Measurements from ENCODE around the gene UNK. TPM values are rescaled to one million over a fixed set of nuclear protein-coding genes. Genes with fewer than 3 reads are reported as not detected.

The UNK gene
- polyA plus RNA-seq, 2 of the 4 experiments (the other 2 are of a cell fraction), result 27.0 to 34.5 TPM

DNA sequence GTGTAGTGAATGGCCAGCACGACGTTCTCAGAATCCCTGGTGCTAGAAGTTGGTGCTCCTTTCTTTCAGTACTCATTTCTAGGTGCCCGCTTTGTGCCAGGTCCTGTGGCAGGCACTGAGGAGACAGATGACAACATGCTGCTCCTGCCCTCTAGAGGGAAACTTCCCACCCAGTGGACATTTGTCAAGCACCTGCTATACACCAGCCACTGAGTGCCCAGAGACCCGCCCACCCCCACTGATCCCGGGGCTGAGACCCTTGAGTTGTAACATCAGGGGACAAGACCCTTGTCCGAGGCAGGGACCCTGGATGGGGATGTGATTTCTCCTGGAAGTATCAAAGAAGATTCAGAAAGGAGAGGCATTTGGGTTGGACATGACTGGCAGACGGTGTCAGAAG lies 34.5 kb downstream of the UNK start:
- POLR2A ChIA-PET, result no interaction called here

DNA sequence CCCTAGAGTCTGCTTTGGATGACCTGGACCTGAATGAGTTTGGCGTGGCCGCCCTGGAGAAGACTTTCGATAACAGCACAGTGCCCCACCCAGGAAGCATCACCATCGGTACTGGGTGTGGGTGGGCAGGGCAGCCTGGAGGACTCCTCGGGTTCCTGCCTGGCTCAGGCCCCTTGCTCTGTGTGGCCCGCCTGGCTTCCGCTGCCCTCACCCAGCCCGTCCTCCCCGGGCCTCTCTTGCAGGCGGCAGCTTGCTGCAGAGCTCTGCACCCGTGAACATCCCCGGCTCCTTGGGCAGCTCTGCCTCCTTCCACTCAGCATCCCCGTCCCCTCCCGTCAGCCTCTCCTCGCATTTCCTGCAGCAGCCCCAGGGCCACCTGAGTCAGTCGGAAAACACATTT lies 35.1 kb downstream of the UNK start:
- WGBS (ENCODE audit: missing lambda C conversion rate), result 89% methylated on average over 16 of the region's 16 CpGs
- TF ChIP-seq CEBPB (IDR thresholded peaks at IDR 0.05), result no peak
- TF ChIP-seq FOSB (CRISPR knock-in tag; IDR thresholded peaks at IDR 0.05), result no peak
- no peak for TF ChIP-seq KDM1A (IDR thresholded peaks at IDR 0.05; ENCODE audit: low read depth)
- no peak for TF ChIP-seq ZFP36 (IDR thresholded peaks at IDR 0.05; ENCODE audit: borderline replicate concordance, partially characterized antibody)
- no peak; a peak in 1 of 5 replicates for TF ChIP-seq JUN (IDR thresholded peaks at IDR 0.05)
- TF ChIP-seq EP300 (IDR thresholded peaks at IDR 0.05), result no peak
- no peak for TF ChIP-seq POLR2AphosphoS2 (conservative IDR thresholded peaks at IDR 0.05; ENCODE audit: low read length)
- TF ChIP-seq SREBF2 (IDR thresholded peaks at IDR 0.05), result no peak
- TF ChIP-seq ZC3H11A (IDR thresholded peaks at IDR 0.05), result no peak
- TF ChIP-seq, protein P1, sequence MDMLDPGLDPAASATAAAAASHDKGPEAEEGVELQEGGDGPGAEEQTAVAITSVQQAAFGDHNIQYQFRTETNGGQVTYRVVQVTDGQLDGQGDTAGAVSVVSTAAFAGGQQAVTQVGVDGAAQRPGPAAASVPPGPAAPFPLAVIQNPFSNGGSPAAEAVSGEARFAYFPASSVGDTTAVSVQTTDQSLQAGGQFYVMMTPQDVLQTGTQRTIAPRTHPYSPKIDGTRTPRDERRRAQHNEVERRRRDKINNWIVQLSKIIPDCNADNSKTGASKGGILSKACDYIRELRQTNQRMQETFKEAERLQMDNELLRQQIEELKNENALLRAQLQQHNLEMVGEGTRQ (IDR thresholded peaks at IDR 0.05), result no peak
- TF ChIP-seq ESRRA (IDR thresholded peaks at IDR 0.05; ENCODE audit: borderline replicate concordance, low read length), result no peak
- TF ChIP-seq FOXS1 (CRISPR knock-in tag; IDR thresholded peaks at IDR 0.05), result no peak
- TF ChIP-seq RFX5 (IDR thresholded peaks at IDR 0.05), result no peak
- TF ChIP-seq HOXB13 (CRISPR knock-in tag; IDR thresholded peaks at IDR 0.05; ENCODE audit: low read depth), result no peak
- TF ChIP-seq CHD2 (IDR thresholded peaks at IDR 0.05; ENCODE audit: low read length, partially characterized antibody), result no peak
- TF ChIP-seq EHF (CRISPR knock-in tag; IDR thresholded peaks at IDR 0.05), result no peak
- no peak for TF ChIP-seq ZNF302 (CRISPR knock-in tag; IDR thresholded peaks at IDR 0.05)
- ChIA-PET POLR2A (no interaction called here), CTCF (interaction anchor here (1.5 to 29.7 kb wide), 4 partner anchors 14 to 58 kb away, joined by 3 to 691 read pairs (median 8); partner anchors contain the start of genes TRIM47, UNC13D and WBP2)
- H3K9me3 ChIP-seq, result no peaks in the 10 kb centered on the region
- H3K4me3 ChIP-seq, result no peak overlapping the region
- DNase-seq (ENCODE audit: low read depth in 1 of 2, low spot score in 1 of 2) (no peak), FAIRE-seq (no peak), ATAC-seq (no peak)
- H3K4me2 ChIP-seq, result no peak overlapping the region
- H3K4me1 ChIP-seq, result peaks cover 9% of the 10 kb centered on the region
- H3K27ac ChIP-seq, result no peak overlapping the region

More for the DNA sequence above, 34.5 kb downstream of the UNK start:
- WGBS (ENCODE audit: missing lambda C conversion rate), result 80% methylated on average over 6 of the region's 7 CpGs
- FAIRE-seq, result no peak
- TF ChIP-seq JUN (IDR thresholded peaks at IDR 0.05) (no peak), HDAC2 (IDR thresholded peaks at IDR 0.05) (no peak), TP53 (CRISPR knock-in tag; IDR thresholded peaks at IDR 0.05) (no peak), TFCP2L1 (CRISPR knock-in tag; IDR thresholded peaks at IDR 0.05) (no peak), RNF2 (IDR thresholded peaks at IDR 0.05; ENCODE audit: borderline replicate concordance, low read depth) (no peak), NR3C1 (IDR thresholded peaks at IDR 0.05) (no peak), PHF8 (IDR thresholded peaks at IDR 0.05; ENCODE audit: borderline replicate concordance, low read depth) (no peak), BHLHE40 (IDR thresholded peaks at IDR 0.05; ENCODE audit: low read depth, low read length) (no peak), RCOR1 (IDR thresholded peaks at IDR 0.05; ENCODE audit: low read depth, low read length) (no peak), ZSCAN20 (CRISPR knock-in tag; IDR thresholded peaks at IDR 0.05) (no peak)
- TF ChIP-seq, protein P1 (IDR thresholded peaks at IDR 0.05), result no peak
- TF ChIP-seq, protein P2, sequence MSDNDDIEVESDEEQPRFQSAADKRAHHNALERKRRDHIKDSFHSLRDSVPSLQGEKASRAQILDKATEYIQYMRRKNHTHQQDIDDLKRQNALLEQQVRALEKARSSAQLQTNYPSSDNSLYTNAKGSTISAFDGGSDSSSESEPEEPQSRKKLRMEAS (IDR thresholded peaks at IDR 0.05), result no peak
- TF ChIP-seq, protein P3, sequence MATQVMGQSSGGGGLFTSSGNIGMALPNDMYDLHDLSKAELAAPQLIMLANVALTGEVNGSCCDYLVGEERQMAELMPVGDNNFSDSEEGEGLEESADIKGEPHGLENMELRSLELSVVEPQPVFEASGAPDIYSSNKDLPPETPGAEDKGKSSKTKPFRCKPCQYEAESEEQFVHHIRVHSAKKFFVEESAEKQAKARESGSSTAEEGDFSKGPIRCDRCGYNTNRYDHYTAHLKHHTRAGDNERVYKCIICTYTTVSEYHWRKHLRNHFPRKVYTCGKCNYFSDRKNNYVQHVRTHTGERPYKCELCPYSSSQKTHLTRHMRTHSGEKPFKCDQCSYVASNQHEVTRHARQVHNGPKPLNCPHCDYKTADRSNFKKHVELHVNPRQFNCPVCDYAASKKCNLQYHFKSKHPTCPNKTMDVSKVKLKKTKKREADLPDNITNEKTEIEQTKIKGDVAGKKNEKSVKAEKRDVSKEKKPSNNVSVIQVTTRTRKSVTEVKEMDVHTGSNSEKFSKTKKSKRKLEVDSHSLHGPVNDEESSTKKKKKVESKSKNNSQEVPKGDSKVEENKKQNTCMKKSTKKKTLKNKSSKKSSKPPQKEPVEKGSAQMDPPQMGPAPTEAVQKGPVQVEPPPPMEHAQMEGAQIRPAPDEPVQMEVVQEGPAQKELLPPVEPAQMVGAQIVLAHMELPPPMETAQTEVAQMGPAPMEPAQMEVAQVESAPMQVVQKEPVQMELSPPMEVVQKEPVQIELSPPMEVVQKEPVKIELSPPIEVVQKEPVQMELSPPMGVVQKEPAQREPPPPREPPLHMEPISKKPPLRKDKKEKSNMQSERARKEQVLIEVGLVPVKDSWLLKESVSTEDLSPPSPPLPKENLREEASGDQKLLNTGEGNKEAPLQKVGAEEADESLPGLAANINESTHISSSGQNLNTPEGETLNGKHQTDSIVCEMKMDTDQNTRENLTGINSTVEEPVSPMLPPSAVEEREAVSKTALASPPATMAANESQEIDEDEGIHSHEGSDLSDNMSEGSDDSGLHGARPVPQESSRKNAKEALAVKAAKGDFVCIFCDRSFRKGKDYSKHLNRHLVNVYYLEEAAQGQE (IDR thresholded peaks at IDR 0.05), result no peak
- TF ChIP-seq, protein P4, sequence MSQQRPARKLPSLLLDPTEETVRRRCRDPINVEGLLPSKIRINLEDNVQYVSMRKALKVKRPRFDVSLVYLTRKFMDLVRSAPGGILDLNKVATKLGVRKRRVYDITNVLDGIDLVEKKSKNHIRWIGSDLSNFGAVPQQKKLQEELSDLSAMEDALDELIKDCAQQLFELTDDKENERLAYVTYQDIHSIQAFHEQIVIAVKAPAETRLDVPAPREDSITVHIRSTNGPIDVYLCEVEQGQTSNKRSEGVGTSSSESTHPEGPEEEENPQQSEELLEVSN (IDR thresholded peaks at IDR 0.05; ENCODE audit: borderline replicate concordance, low read depth), result no peak
- TF ChIP-seq, protein P5, sequence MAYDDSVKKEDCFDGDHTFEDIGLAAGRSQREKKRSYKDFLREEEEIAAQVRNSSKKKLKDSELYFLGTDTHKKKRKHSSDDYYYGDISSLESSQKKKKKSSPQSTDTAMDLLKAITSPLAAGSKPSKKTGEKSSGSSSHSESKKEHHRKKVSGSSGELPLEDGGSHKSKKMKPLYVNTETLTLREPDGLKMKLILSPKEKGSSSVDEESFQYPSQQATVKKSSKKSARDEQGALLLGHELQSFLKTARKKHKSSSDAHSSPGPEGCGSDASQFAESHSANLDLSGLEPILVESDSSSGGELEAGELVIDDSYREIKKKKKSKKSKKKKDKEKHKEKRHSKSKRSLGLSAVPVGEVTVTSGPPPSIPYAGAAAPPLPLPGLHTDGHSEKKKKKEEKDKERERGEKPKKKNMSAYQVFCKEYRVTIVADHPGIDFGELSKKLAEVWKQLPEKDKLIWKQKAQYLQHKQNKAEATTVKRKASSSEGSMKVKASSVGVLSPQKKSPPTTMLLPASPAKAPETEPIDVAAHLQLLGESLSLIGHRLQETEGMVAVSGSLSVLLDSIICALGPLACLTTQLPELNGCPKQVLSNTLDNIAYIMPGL (CRISPR knock-in tag; IDR thresholded peaks at IDR 0.05; ENCODE audit: borderline replicate concordance), result no peak
- Histone ChIP-seq H3K9me3 (no peaks in the 10 kb centered on the region), H3K27ac (no peak overlapping the region), H3K4me3 (no peak overlapping the region), H3K4me1 (peaks cover 14% of the 10 kb centered on the region), H3K4me2 (no peak overlapping the region)
- no peak for DNase-seq (ENCODE audit: low read depth in 1 of 2, low spot score in 1 of 2)
- ATAC-seq, result peak in 1 of 2 experiments; percentile 10; a peak in 1 of 6 replicates
- CTCF ChIA-PET, result interaction anchor here (0.8 to 29.7 kb wide), 8 partner anchors 13 to 59 kb away, joined by 3 to 691 read pairs (median 5); partner anchors contain the start of genes TRIM47, UNC13D and WBP2
